ENCODE results near the gene SCGN. TPM values are rescaled to one million over a fixed set of nuclear protein-coding genes. Genes with fewer than 3 reads are reported as not detected.

SCGN gene
- total and polyA plus RNA-seq, 12 donors, result 0.26 to 2.7 (median 0.94) TPM; not detected in 2

DNA sequence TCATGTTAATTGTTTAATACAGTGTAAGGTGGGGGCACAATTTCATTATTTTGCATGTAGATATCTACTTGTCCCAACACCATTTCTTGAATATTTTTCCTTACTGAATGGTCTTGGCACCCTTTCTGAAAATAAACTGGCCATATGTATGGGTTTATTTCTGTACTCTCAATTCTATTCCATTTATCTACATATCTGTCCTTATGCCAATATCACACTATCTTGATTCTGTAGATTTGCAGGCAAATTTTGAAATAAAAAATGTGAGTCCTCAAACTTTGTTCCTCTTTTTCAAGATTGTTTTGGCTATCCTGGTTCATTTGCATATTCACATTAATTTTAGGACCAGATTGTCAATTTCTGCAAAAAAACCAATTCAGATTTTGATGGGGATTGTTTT lies 34.8 kb downstream of the SCGN start:
- H3K36me3 ChIP-seq, result no peaks in the 10 kb centered on the region
- TF ChIP-seq, protein P1, sequence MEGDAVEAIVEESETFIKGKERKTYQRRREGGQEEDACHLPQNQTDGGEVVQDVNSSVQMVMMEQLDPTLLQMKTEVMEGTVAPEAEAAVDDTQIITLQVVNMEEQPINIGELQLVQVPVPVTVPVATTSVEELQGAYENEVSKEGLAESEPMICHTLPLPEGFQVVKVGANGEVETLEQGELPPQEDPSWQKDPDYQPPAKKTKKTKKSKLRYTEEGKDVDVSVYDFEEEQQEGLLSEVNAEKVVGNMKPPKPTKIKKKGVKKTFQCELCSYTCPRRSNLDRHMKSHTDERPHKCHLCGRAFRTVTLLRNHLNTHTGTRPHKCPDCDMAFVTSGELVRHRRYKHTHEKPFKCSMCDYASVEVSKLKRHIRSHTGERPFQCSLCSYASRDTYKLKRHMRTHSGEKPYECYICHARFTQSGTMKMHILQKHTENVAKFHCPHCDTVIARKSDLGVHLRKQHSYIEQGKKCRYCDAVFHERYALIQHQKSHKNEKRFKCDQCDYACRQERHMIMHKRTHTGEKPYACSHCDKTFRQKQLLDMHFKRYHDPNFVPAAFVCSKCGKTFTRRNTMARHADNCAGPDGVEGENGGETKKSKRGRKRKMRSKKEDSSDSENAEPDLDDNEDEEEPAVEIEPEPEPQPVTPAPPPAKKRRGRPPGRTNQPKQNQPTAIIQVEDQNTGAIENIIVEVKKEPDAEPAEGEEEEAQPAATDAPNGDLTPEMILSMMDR (IDR thresholded peaks at IDR 0.05), result no peak
- H3K4me3 ChIP-seq, result no peak overlapping the region
- peaks cover 0 to 15% (median 2%) of the 10 kb centered on the region in 7 donors for H3K27me3 ChIP-seq
- H3K9me3 ChIP-seq, result peaks cover 0 to 6% (median 0%) of the 10 kb centered on the region in 11 donors
- H3K4me1 ChIP-seq, result no peaks in the 10 kb centered on the region
- ATAC-seq, result no peak
- intact Hi-C loops (cut with DNase I), result no loop called here
- no peak overlapping the region for H3K27ac ChIP-seq
- no peak for DNase-seq

GRCh38 chr6:25689966-25690365 lies 38.0 kb downstream of the SCGN start:
- Histone ChIP-seq H3K4me3 (no peak overlapping the region), H3K27me3 (peaks cover 0 to 15% (median 3%) of the 10 kb centered on the region in 7 donors), H3K4me1 (no peaks in the 10 kb centered on the region), H3K36me3 (no peaks in the 10 kb centered on the region), H3K27ac (no peak overlapping the region), H3K9me3 (peaks cover 0 to 6% (median 0%) of the 10 kb centered on the region in 11 donors)
- TF ChIP-seq, protein P1 (IDR thresholded peaks at IDR 0.05), result no peak
- ATAC-seq, result no peak
- intact Hi-C loops (cut with DNase I), result no loop called here
- WGBS, 2 donors, result 75 to 77% methylated on average over 1 of the region's 1 CpG
- DNase-seq, result no peak

DNA sequence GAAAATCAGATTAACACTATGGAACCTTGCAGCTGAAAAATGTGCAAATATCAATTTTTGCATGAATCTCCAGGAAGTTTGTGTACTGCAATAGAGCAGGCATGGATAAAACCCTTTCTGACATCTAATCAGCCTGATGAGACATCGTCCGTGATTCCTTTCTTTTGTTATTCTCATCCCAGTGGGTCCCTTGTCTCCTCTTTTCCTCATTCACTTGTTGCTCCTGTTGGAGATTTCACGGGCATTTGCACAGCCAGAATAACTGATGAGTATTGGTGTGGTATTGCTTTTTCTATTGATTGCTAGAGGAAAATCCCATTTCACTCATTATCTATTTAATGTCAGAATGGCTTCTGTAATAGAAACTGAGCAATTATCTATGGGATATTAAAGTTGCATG lies 39.9 kb downstream of the SCGN start:
- ATAC-seq (no peak), DNase-seq (no peak)
- Histone ChIP-seq H3K27ac (no peak overlapping the region), H3K27me3 (peaks cover 0 to 15% (median 4%) of the 10 kb centered on the region in 7 donors), H3K9me3 (no peaks in the 10 kb centered on the region), H3K4me1 (no peaks in the 10 kb centered on the region), H3K36me3 (no peaks in the 10 kb centered on the region), H3K4me3 (no peak overlapping the region)
- WGBS, 2 donors, result 63 to 78% methylated on average over 3 of the region's 3 CpGs
- intact Hi-C loops (cut with DNase I), result no loop called here
- TF ChIP-seq, protein P1 (IDR thresholded peaks at IDR 0.05), result no peak

DNA sequence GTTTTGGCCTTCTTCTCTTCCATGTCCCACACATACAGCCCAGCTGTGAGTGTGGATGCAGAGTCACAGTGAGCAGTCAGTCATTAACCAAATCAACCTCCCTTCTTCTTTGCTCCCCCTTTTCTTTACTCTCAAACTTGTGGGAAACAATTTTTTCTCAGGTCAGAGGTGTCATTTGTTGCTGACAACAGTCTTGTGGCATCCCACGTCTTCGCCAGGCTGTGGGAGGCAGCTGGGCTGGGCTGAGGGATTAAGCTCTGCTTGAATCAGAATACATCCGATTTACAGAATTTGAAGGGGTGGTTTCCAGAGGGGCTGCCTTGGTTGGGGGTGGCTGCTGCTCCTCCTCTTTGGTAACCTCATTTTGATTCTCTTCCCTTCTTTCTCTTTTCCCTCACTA lies 40.5 kb downstream of the SCGN start:
- Histone ChIP-seq H3K4me3 (no peak overlapping the region), H3K36me3 (no peaks in the 10 kb centered on the region), H3K27me3 (peaks cover 0 to 15% (median 4%) of the 10 kb centered on the region in 7 donors), H3K9me3 (no peaks in the 10 kb centered on the region), H3K27ac (no peak overlapping the region), H3K4me1 (no peaks in the 10 kb centered on the region)
- intact Hi-C loops (cut with DNase I), result no loop called here
- 49 to 62% methylated on average over 3 of the region's 3 CpGs for WGBS, 2 donors
- ATAC-seq (no peak), DNase-seq (no peak)
- TF ChIP-seq, protein P1 (IDR thresholded peaks at IDR 0.05), result no peak
